ENCODE data around the gene UGP2. TPM values are rescaled to one million over a fixed set of nuclear protein-coding genes. Genes with fewer than 3 reads are reported as not detected.
"Not testable (repeated sequence)": the region's sequence is repeated elsewhere in the genome, so short reads cannot be mapped to it uniquely, and the experiment has no call there.

The UGP2 gene
- total RNA-seq, 1 donor from 2014 or later: 145 TPM

GRCh38 chr2:63805412-63805811 lies 36.3 kb upstream of the UGP2 start:
- Histone ChIP-seq H3K36me3 (no peaks in the 10 kb centered on the region), H3K4me3 (no peak overlapping the region), H3K27ac (no peak overlapping the region), H3K9me3 (no peaks in the 10 kb centered on the region), H3K27me3 (no peaks in the 10 kb centered on the region), H3K4me1 (no peaks in the 10 kb centered on the region)
- no peak for TF ChIP-seq CTCF (IDR thresholded peaks at IDR 0.05)
- DNase-seq: no peak
- intact Hi-C loops (cut with DNase I): no loop called here
- ATAC-seq: no peak

- intact Hi-C loops (cut with DNase I); H3K9me3 ChIP-seq; H3K4me3 ChIP-seq; ATAC-seq; H3K36me3 ChIP-seq; H3K27me3 ChIP-seq; DNase-seq; H3K4me1 ChIP-seq; H3K27ac ChIP-seq: not testable (repeated sequence)
Measured at GRCh38 chr2:63808036-63808435, 33.7 kb upstream of the UGP2 start.

GRCh38 chr2:63808911-63809310 lies 32.8 kb upstream of the UGP2 start:
- intact Hi-C loops (cut with DNase I); DNase-seq; H3K27ac ChIP-seq; H3K36me3 ChIP-seq; H3K9me3 ChIP-seq; H3K27me3 ChIP-seq; H3K4me3 ChIP-seq; H3K4me1 ChIP-seq; ATAC-seq: not testable (repeated sequence)

DNA sequence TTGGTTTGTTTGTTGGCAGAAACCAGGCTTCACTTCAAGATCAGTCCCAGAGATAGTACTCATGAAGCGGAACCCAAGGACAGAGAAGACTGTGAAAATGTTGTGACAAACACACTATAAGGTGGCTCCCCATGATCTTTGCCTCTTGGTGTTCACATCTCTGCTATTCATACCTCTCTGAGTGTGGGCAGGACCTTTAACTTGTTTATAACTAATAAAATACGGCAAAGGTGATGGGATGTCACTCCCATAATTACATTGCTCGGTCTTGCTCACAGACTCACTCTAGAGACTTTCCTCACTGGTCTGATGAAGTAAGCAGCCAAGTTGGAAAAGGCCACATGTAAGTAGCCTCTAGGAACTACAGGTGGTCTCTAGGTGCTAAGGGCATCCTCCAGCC lies 30.6 kb upstream of the UGP2 start:
- DNase-seq (no peak), ATAC-seq (no peak)
- H3K4me1 ChIP-seq: no peaks in the 10 kb centered on the region
- TF ChIP-seq CTCF (IDR thresholded peaks at IDR 0.05): no peak
- no peak overlapping the region for H3K27ac ChIP-seq
- no peaks in the 10 kb centered on the region for H3K27me3 ChIP-seq
- H3K36me3 ChIP-seq: no peaks in the 10 kb centered on the region
- H3K9me3 ChIP-seq: no peaks in the 10 kb centered on the region
- intact Hi-C loops (cut with DNase I): no loop called here
- H3K4me3 ChIP-seq: no peak overlapping the region

GRCh38 chr2:63811870-63812269 lies 29.8 kb upstream of the UGP2 start:
- DNase-seq; H3K27me3 ChIP-seq; H3K4me3 ChIP-seq; ATAC-seq; intact Hi-C loops (cut with DNase I); H3K4me1 ChIP-seq; H3K9me3 ChIP-seq; H3K36me3 ChIP-seq; H3K27ac ChIP-seq: not testable (repeated sequence)

- no peak for ATAC-seq
- H3K27ac ChIP-seq: no peak overlapping the region
- no peaks in the 10 kb centered on the region for H3K9me3 ChIP-seq
- intact Hi-C loops (cut with DNase I): no loop called here
- TF ChIP-seq CTCF (IDR thresholded peaks at IDR 0.05): no peak
- no peaks in the 10 kb centered on the region for H3K36me3 ChIP-seq
- DNase-seq: no peak
- no peaks in the 10 kb centered on the region for H3K27me3 ChIP-seq
- no peaks in the 10 kb centered on the region for H3K4me1 ChIP-seq
- no peak overlapping the region for H3K4me3 ChIP-seq
Measured at GRCh38 chr2:63814114-63814513, 27.6 kb upstream of the UGP2 start.

DNA sequence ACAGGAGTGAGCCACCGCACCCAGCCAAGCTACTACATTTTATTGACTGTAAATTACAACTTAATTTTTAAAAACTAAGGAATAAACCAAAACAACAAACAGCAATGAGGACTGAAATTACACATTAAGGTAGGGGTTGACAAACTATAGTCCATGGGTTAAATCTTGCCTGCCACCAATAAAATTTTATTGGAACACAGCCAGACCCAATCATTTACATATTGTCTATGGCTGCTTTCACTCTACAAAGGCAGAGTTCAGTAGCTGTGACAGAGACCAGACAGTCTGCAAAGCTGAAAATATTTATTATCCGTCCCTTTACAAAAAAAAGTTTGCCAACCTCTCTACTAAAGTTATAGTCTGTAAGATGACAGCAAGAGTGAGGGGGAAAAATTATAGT lies 24.3 kb upstream of the UGP2 start:
- intact Hi-C loops (cut with DNase I): no loop called here
- H3K36me3 ChIP-seq: no peaks in the 10 kb centered on the region
- no peak overlapping the region for H3K4me3 ChIP-seq
- no peak for ATAC-seq
- DNase-seq: no peak
- H3K27me3 ChIP-seq: no peaks in the 10 kb centered on the region
- H3K27ac ChIP-seq: no peak overlapping the region
- no peaks in the 10 kb centered on the region for H3K9me3 ChIP-seq
- TF ChIP-seq CTCF (IDR thresholded peaks at IDR 0.05): no peak
- H3K4me1 ChIP-seq: no peaks in the 10 kb centered on the region
